H1 (cell line): ENCODE results near the gene TRAK1. TPM values are rescaled to one million over a fixed set of nuclear protein-coding genes. Genes with fewer than 3 reads are reported as not detected.

Source experiments
- ASH2L ChIP-seq: fragments of 200-600, 300-600 bp; sonication (generic); IDR thresholded peaks from one replicate; pipeline ENCODE4 v1.7.1; 2017; ENCODE audit warnings: low read length
- CHD7 ChIP-seq: fragments of 300-600 bp; sonication (generic); IDR thresholded peaks from 2 replicates; pipeline ENCODE4 v1.7.1; 2012; ENCODE audit warnings: low read length, moderate library complexity, mild to moderate bottlenecking, inconsistent platforms; ENCODE audit not compliant: insufficient replicate concordance
- GTF2F1 ChIP-seq: IDR thresholded peaks from 2 replicates; pipeline ENCODE4 v1.6.1; 2012; ENCODE audit warnings: low read depth, low read length, improper control_type of control experiment, borderline replicate concordance
- TEAD4 ChIP-seq: IDR thresholded peaks from 2 replicates; pipeline ENCODE4 v1.6.1; 2012; ENCODE audit warnings: low read depth, low read length, inconsistent platforms, mixed read lengths
- polyA plus RNA-seq, 7 experiments: library from polyadenylated mRNA; depleted of rRNA in 3 of 7; stranded (reverse) in 5 of 7; unstranded in 2 of 7; fragments of >200 nt in 5 of 7; fragments of 200-250 nt in 2 of 7; gene quantifications; 1 replicate in 5 of 7; 2 replicates in 1 of 7; 4 replicates in 1 of 7; pipeline versions ENCODE4 v1.2.1 to v1.2.3, GENCODE V29; 2011 to 2013; ENCODE audit warnings: missing spikeins in 2 of 7, mixed read lengths in 2 of 7
- total RNA-seq: library from RNA; stranded (reverse); fragmentation: NEBNext Ultra II Directional; extraction: Animal tissue kit (Norgen Biotek cat#: 25700); gene quantifications from 2 replicates; pipeline ENCODE4 v1.2.1, GENCODE V29; 2021

Gene TRAK1
- total and polyA plus RNA-seq, 2 of the 8 experiments (the other 6 are each of a cell fraction or from before 2014, with no cell fraction given), result 21.3 to 32.7 TPM

- TF ChIP-seq CHD7, result no peak
- no peak for TF ChIP-seq GTF2F1
- TF ChIP-seq ASH2L, result no peak
- TF ChIP-seq TEAD4, result no peak
Observed at GRCh38 chr3:42235532-42235931, 144.4 kb downstream of the TRAK1 start (continued).
